ENCODE results near the gene GET3. TPM values are rescaled to one million over a fixed set of nuclear protein-coding genes. Genes with fewer than 3 reads are reported as not detected.

Gene GET3
- total and polyA plus RNA-seq, 2 of the 13 experiments (the other 11 are each of a cell fraction or from before 2014, with no cell fraction given): 57.7 to 59.4 TPM

DNA sequence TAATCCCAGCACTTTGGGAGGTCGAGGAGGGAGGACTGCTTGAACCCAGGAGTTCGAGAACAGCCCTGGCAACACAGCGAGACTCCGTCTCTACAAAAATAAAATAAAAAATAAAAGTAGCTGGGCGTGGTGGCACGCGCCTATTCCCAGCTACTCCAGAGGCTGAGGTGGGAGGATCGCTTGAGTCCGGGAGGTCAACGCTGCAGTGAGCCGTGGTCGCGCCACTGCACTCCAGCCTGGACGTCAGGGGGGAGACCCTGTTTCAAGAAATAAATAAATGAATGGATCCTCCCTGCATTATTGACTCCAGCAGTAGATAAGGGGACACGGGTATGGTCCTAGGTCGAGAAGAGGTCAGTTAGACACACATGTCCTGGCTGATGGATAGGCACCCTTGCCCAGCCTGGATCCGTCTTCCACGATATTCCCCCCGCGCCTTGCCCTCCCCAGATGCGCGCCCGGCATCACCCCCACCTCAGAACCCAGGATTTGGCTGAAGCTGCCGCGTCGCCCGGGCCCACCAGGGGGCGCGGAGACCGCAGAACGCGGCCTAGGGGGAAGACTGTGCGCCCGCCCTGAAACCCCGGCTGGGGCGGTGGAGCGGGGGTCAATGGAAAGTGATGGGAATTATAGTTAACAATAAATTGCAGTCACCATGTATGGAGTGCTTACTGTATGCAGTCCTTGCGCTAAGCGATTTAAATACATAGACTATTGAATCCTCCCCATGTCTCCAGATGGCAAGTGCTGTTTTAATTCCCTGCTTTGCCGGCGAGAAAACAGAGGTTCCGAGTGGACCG, 40.1 kb downstream of the GET3 start (continued):
- TF ChIP-seq, protein P1, sequence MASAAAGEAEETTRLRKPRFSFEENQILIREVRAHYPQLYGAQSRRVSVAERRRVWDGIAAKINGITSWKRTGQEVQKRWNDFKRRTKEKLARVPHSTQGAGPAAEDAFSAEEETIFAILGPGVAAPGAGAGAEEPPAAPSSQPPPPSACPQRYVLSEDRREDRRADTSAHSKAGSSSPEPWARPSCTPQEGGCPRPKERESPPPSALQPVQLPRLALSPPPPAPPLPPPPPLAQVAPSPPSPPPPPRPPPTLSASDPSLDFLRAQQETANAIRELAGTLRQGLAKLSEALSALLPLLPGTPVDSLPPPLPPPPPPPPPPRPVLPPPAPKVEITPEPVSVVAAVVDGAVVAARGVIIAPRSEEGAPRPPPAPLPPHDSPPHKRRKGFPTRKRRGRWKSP (CRISPR knock-in tag; IDR thresholded peaks at IDR 0.05): peak; percentile 64; the same call in 1 of the 2 replicates
- TF ChIP-seq JDP2 (CRISPR knock-in tag; IDR thresholded peaks at IDR 0.05; ENCODE audit: borderline replicate concordance): no peak
- TF ChIP-seq, protein P2, sequence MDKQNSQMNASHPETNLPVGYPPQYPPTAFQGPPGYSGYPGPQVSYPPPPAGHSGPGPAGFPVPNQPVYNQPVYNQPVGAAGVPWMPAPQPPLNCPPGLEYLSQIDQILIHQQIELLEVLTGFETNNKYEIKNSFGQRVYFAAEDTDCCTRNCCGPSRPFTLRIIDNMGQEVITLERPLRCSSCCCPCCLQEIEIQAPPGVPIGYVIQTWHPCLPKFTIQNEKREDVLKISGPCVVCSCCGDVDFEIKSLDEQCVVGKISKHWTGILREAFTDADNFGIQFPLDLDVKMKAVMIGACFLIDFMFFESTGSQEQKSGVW (CRISPR knock-in tag; IDR thresholded peaks at IDR 0.05; ENCODE audit: borderline replicate concordance): no peak
- TF ChIP-seq ZKSCAN8 (CRISPR knock-in tag; IDR thresholded peaks at IDR 0.05; ENCODE audit: borderline replicate concordance): peak; percentile 99
- no peak for TF ChIP-seq ZNF737 (CRISPR knock-in tag; IDR thresholded peaks at IDR 0.05; ENCODE audit: borderline replicate concordance)
- no peak for TF ChIP-seq HNRNPH1 (optimal IDR thresholded peaks at IDR 0.05; ENCODE audit: low read depth, low read length)
- no peak for TF ChIP-seq ZNF292 (CRISPR knock-in tag; IDR thresholded peaks at IDR 0.05; ENCODE audit: borderline replicate concordance, low read depth)
- TF ChIP-seq SP2 (CRISPR knock-in tag; IDR thresholded peaks at IDR 0.05): no peak
- TF ChIP-seq, protein P3, sequence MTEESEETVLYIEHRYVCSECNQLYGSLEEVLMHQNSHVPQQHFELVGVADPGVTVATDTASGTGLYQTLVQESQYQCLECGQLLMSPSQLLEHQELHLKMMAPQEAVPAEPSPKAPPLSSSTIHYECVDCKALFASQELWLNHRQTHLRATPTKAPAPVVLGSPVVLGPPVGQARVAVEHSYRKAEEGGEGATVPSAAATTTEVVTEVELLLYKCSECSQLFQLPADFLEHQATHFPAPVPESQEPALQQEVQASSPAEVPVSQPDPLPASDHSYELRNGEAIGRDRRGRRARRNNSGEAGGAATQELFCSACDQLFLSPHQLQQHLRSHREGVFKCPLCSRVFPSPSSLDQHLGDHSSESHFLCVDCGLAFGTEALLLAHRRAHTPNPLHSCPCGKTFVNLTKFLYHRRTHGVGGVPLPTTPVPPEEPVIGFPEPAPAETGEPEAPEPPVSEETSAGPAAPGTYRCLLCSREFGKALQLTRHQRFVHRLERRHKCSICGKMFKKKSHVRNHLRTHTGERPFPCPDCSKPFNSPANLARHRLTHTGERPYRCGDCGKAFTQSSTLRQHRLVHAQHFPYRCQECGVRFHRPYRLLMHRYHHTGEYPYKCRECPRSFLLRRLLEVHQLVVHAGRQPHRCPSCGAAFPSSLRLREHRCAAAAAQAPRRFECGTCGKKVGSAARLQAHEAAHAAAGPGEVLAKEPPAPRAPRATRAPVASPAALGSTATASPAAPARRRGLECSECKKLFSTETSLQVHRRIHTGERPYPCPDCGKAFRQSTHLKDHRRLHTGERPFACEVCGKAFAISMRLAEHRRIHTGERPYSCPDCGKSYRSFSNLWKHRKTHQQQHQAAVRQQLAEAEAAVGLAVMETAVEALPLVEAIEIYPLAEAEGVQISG (CRISPR knock-in tag; IDR thresholded peaks at IDR 0.05): peak; percentile 58
- no peak for TF ChIP-seq U2AF1 (optimal IDR thresholded peaks at IDR 0.05; ENCODE audit: low read depth, low read length)
- TF ChIP-seq HDAC2 (CRISPR knock-in tag; IDR thresholded peaks at IDR 0.05): peak; percentile 50; the same call in 1 of the 2 replicates
- TF ChIP-seq TBX3 (IDR thresholded peaks at IDR 0.05; ENCODE audit: borderline replicate concordance): no peak
- TF ChIP-seq NFE2L2 (IDR thresholded peaks at IDR 0.05; ENCODE audit: low read length): no peak
- TF ChIP-seq, protein P4, sequence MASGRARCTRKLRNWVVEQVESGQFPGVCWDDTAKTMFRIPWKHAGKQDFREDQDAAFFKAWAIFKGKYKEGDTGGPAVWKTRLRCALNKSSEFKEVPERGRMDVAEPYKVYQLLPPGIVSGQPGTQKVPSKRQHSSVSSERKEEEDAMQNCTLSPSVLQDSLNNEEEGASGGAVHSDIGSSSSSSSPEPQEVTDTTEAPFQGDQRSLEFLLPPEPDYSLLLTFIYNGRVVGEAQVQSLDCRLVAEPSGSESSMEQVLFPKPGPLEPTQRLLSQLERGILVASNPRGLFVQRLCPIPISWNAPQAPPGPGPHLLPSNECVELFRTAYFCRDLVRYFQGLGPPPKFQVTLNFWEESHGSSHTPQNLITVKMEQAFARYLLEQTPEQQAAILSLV (CRISPR knock-in tag; IDR thresholded peaks at IDR 0.05; ENCODE audit: borderline replicate concordance): no peak
- TF ChIP-seq TRIM24 (CRISPR knock-in tag; IDR thresholded peaks at IDR 0.05): no peak
- TF ChIP-seq ZSCAN25 (CRISPR knock-in tag; IDR thresholded peaks at IDR 0.05): no peak
- TF ChIP-seq ZNF17 (CRISPR knock-in tag; IDR thresholded peaks at IDR 0.05): peak; percentile 58; the same call in 1 of the 2 replicates
- no peak for TF ChIP-seq ZBTB7A (CRISPR knock-in tag; IDR thresholded peaks at IDR 0.05)
- TF ChIP-seq TAF1 (CRISPR knock-in tag; IDR thresholded peaks at IDR 0.05): no peak
- 0 out of 2 replicates have a peak, but pooled peaks have one; percentile 29 for TF ChIP-seq RXRA (CRISPR knock-in tag; IDR thresholded peaks at IDR 0.05)
- no peak for TF ChIP-seq TSC22D2 (CRISPR knock-in tag; IDR thresholded peaks at IDR 0.05; ENCODE audit: borderline replicate concordance)
- TF ChIP-seq, protein P5, sequence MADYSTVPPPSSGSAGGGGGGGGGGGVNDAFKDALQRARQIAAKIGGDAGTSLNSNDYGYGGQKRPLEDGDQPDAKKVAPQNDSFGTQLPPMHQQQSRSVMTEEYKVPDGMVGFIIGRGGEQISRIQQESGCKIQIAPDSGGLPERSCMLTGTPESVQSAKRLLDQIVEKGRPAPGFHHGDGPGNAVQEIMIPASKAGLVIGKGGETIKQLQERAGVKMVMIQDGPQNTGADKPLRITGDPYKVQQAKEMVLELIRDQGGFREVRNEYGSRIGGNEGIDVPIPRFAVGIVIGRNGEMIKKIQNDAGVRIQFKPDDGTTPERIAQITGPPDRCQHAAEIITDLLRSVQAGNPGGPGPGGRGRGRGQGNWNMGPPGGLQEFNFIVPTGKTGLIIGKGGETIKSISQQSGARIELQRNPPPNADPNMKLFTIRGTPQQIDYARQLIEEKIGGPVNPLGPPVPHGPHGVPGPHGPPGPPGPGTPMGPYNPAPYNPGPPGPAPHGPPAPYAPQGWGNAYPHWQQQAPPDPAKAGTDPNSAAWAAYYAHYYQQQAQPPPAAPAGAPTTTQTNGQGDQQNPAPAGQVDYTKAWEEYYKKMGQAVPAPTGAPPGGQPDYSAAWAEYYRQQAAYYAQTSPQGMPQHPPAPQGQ (CRISPR knock-in tag; IDR thresholded peaks at IDR 0.05; ENCODE audit: borderline replicate concordance): no peak

Measured in HepG2 (cell line).